Measurements from ENCODE around the gene RALGAPA2. TPM values are rescaled to one million over a fixed set of nuclear protein-coding genes. Genes with fewer than 3 reads are reported as not detected.

RALGAPA2 gene
- total RNA-seq, 1 donor: 6.2 TPM

GRCh38 chr20:20697325-20697845 lies 15.1 kb downstream of the RALGAPA2 start:
- DNase-seq (ENCODE audit: insufficient read length, low spot score, missing footprints): no peak
- H3K4me1 ChIP-seq (ENCODE audit: insufficient read depth, low read length): no peaks in the 10 kb centered on the region
- no peaks in the 10 kb centered on the region for H3K36me3 ChIP-seq (ENCODE audit: insufficient read depth, low read length)
- H3K4me3 ChIP-seq (ENCODE audit: insufficient read depth, low read length): no peak overlapping the region
- H2AFZ ChIP-seq (ENCODE audit: low read length): no peak overlapping the region
- H3K79me2 ChIP-seq (ENCODE audit: insufficient read depth, low read length): no peaks in the 10 kb centered on the region
- no peak overlapping the region for H3K27ac ChIP-seq (ENCODE audit: low read depth, low read length)
- H4K20me1 ChIP-seq (ENCODE audit: insufficient read depth, low read length): peaks cover 14% of the 10 kb centered on the region
- no peaks in the 10 kb centered on the region for H3K27me3 ChIP-seq (ENCODE audit: insufficient read depth, low read length)
- H3K9me3 ChIP-seq (ENCODE audit: low read depth, low read length): no peaks in the 10 kb centered on the region
- H3K4me2 ChIP-seq (ENCODE audit: insufficient read depth, low read length): no peak overlapping the region
- TF ChIP-seq CTCF (IDR thresholded peaks at IDR 0.05; ENCODE audit: extremely low read depth, low read depth, low read length): no peak

GRCh38 chr20:20695250-20695816 lies 17.1 kb downstream of the RALGAPA2 start:
- no peaks in the 10 kb centered on the region for H3K27me3 ChIP-seq (ENCODE audit: insufficient read depth, low read length)
- no peak overlapping the region for H3K27ac ChIP-seq (ENCODE audit: low read depth, low read length)
- peaks cover 14% of the 10 kb centered on the region for H4K20me1 ChIP-seq (ENCODE audit: insufficient read depth, low read length)
- no peak overlapping the region for H3K4me2 ChIP-seq (ENCODE audit: insufficient read depth, low read length)
- TF ChIP-seq CTCF (IDR thresholded peaks at IDR 0.05; ENCODE audit: extremely low read depth, low read depth, low read length): no peak
- no peaks in the 10 kb centered on the region for H3K9me3 ChIP-seq (ENCODE audit: low read depth, low read length)
- no peak overlapping the region for H3K4me3 ChIP-seq (ENCODE audit: insufficient read depth, low read length)
- H3K36me3 ChIP-seq (ENCODE audit: insufficient read depth, low read length): no peaks in the 10 kb centered on the region
- no peaks in the 10 kb centered on the region for H3K79me2 ChIP-seq (ENCODE audit: insufficient read depth, low read length)
- no peak for DNase-seq (ENCODE audit: insufficient read length, low spot score, missing footprints)
- no peaks in the 10 kb centered on the region for H3K4me1 ChIP-seq (ENCODE audit: insufficient read depth, low read length)
- no peak overlapping the region for H2AFZ ChIP-seq (ENCODE audit: low read length)

GRCh38 chr20:20694591-20694990 lies 17.9 kb downstream of the RALGAPA2 start:
- H3K79me2 ChIP-seq (ENCODE audit: insufficient read depth, low read length): no peaks in the 10 kb centered on the region
- H4K20me1 ChIP-seq (ENCODE audit: insufficient read depth, low read length): peaks cover 17% of the 10 kb centered on the region
- no peak overlapping the region for H2AFZ ChIP-seq (ENCODE audit: low read length)
- H3K9me3 ChIP-seq (ENCODE audit: low read depth, low read length): no peaks in the 10 kb centered on the region
- no peak overlapping the region for H3K4me2 ChIP-seq (ENCODE audit: insufficient read depth, low read length)
- no peak overlapping the region for H3K4me3 ChIP-seq (ENCODE audit: insufficient read depth, low read length)
- H3K27me3 ChIP-seq (ENCODE audit: insufficient read depth, low read length): no peaks in the 10 kb centered on the region
- no peak overlapping the region for H3K27ac ChIP-seq (ENCODE audit: low read depth, low read length)
- H3K36me3 ChIP-seq (ENCODE audit: insufficient read depth, low read length): no peaks in the 10 kb centered on the region
- no peak for DNase-seq (ENCODE audit: insufficient read length, low spot score, missing footprints)
- H3K4me1 ChIP-seq (ENCODE audit: insufficient read depth, low read length): no peaks in the 10 kb centered on the region
- TF ChIP-seq CTCF (IDR thresholded peaks at IDR 0.05; ENCODE audit: extremely low read depth, low read depth, low read length): no peak

GRCh38 chr20:20692587-20692986 lies 19.9 kb downstream of the RALGAPA2 start:
- Histone ChIP-seq H3K4me1 (ENCODE audit: insufficient read depth, low read length) (no peaks in the 10 kb centered on the region), H3K4me3 (ENCODE audit: insufficient read depth, low read length) (no peak overlapping the region), H3K9me3 (ENCODE audit: low read depth, low read length) (no peaks in the 10 kb centered on the region), H2AFZ (ENCODE audit: low read length) (no peak overlapping the region), H3K36me3 (ENCODE audit: insufficient read depth, low read length) (no peaks in the 10 kb centered on the region), H3K27me3 (ENCODE audit: insufficient read depth, low read length) (no peaks in the 10 kb centered on the region), H3K27ac (ENCODE audit: low read depth, low read length) (no peak overlapping the region), H4K20me1 (ENCODE audit: insufficient read depth, low read length) (peaks cover 17% of the 10 kb centered on the region), H3K79me2 (ENCODE audit: insufficient read depth, low read length) (no peaks in the 10 kb centered on the region), H3K4me2 (ENCODE audit: insufficient read depth, low read length) (no peak overlapping the region)
- no peak for DNase-seq (ENCODE audit: insufficient read length, low spot score, missing footprints)
- TF ChIP-seq CTCF (IDR thresholded peaks at IDR 0.05; ENCODE audit: extremely low read depth, low read depth, low read length): no peak

Data from osteoblast (primary cell).